OCI-LY7 (cell line): Measurements from ENCODE around the gene P3H3. TPM values are rescaled to one million over a fixed set of nuclear protein-coding genes. Genes with fewer than 3 reads are reported as not detected.

Source experiments
- BruUV-seq: library from RNA; stranded (reverse); fragments of 400-500 nt; replicated peaks from 2 replicates; lab custom pipeline; 2021; lab: Mats Ljungman, UMichigan
- CTCF ChIA-PET: fragments of 300-600 bp; sonication (Branson Sonifier 250); formaldehyde crosslinking; loops from one replicate; lab custom pipeline; 2022; ENCODE audit warnings: antibody characterized with exemption; ENCODE audit not compliant: unreplicated experiment; lab: Charles Lee
- POLR2A ChIA-PET: fragments of 300-600 bp; sonication (Branson Sonifier 250); formaldehyde crosslinking; loops from one replicate; lab custom pipeline; 2022; ENCODE audit warnings: antibody characterized with exemption; lab: Charles Lee
- DNase-seq: peaks from one replicate; pipeline ENCODE4 v3.0.0-alpha.2; 2015; ENCODE audit warnings: low spot score
- H2AFZ ChIP-seq: fragments of 200-600 bp; sonication (generic), shearing (Covaris generic); 2 replicates; pipeline ENCODE4 v1.6.1; 2014; ENCODE audit warnings: mild to moderate bottlenecking, antibody characterized with exemption, low read length, moderate library complexity
- H3K27ac ChIP-seq: fragments of 200-600 bp; sonication (generic); 2 replicates; pipeline ENCODE4 v1.5.1; 2014; ENCODE audit warnings: mixed run types, low read depth, mild to moderate bottlenecking, moderate library complexity, low read length, inconsistent platforms; ENCODE audit not compliant: poor library complexity, severe bottlenecking
- H3K36me3 ChIP-seq: fragments of 200-600 bp; sonication (generic); 2 replicates; pipeline ENCODE4 v1.6.1; 2014; ENCODE audit warnings: mild to moderate bottlenecking, antibody characterized with exemption, low read length, moderate library complexity, mixed read lengths; ENCODE audit not compliant: insufficient read depth
- H3K4me1 ChIP-seq: fragments of 200-600 bp; sonication (generic); 2 replicates; pipeline ENCODE4 v1.5.1; 2014; ENCODE audit warnings: mild to moderate bottlenecking, low read length; ENCODE audit not compliant: insufficient read depth, poor library complexity, severe bottlenecking
- H3K4me2 ChIP-seq: fragments of 200-600 bp; sonication (generic); 2 replicates; pipeline ENCODE4 v1.6.1; 2014; ENCODE audit warnings: mild to moderate bottlenecking, low read length
- H3K4me3 ChIP-seq: fragments of 200-600 bp; sonication (generic); 2 replicates; pipeline ENCODE4 v1.5.1; 2014; ENCODE audit warnings: mild to moderate bottlenecking, low read depth, low read length; ENCODE audit not compliant: poor library complexity, severe bottlenecking
- H3K79me2 ChIP-seq: fragments of 200-600 bp; sonication (generic); 2 replicates; pipeline ENCODE4 v1.6.1; 2016; ENCODE audit warnings: low read depth, mild to moderate bottlenecking, low read length, moderate library complexity, mixed read lengths; ENCODE audit not compliant: insufficient read depth
- H3K9me2 ChIP-seq: fragments of 200-600 bp; sonication (generic); 2 replicates; pipeline ENCODE4 v1.6.1; 2016; ENCODE audit warnings: mild to moderate bottlenecking, low read length, mixed read lengths; ENCODE audit not compliant: insufficient read depth
- H3K9me3 ChIP-seq: fragments of 200-600 bp; sonication (generic); 2 replicates; pipeline ENCODE4 v1.6.1; 2014; ENCODE audit warnings: mild to moderate bottlenecking, mixed run types, low read length, mixed read lengths
- H4K20me1 ChIP-seq: fragments of 200-600 bp; sonication (generic); 2 replicates; pipeline ENCODE4 v1.6.1; 2014; ENCODE audit warnings: mild to moderate bottlenecking, antibody characterized with exemption, low read length, moderate library complexity, mixed read lengths; ENCODE audit not compliant: insufficient read depth
- CTCF ChIP-seq: fragments of 200-600 bp; sonication (generic); conservative IDR thresholded peaks from 2 replicates; pipeline ENCODE4 v1.5.1; 2014; ENCODE audit warnings: mild to moderate bottlenecking, antibody characterized with exemption, low read length, moderate library complexity, mixed read lengths
- EZH2phosphoT487 ChIP-seq: fragments of 200-600 bp; sonication (generic); IDR thresholded peaks from 2 replicates; pipeline ENCODE4 v1.6.1; 2018; ENCODE audit warnings: low read depth, borderline replicate concordance, mild to moderate bottlenecking, mixed run types, antibody characterized with exemption, low read length, moderate library complexity, mixed read lengths
- intact Hi-C: fragments of 100-400 bp; cut with micrococcal nuclease; formaldehyde crosslinking; loops from one replicate; pipeline ENCODE4 v1.10.0; 2022; ENCODE audit not compliant: unreplicated experiment
- total RNA-seq, 2 experiments: library from RNA; depleted of rRNA in 1 of 2; stranded (reverse); fragments of >200 nt in 1 of 2; shearing (Covaris generic) in 1 of 2; gene quantifications; 2 replicates each; pipeline ENCODE4 v1.2.3, GENCODE V29; 2014 to 2022

P3H3 gene
- total RNA-seq, 2 experiments from 2014 or later: 0.93 to 1.0 TPM

- TF ChIP-seq CTCF: no peak
- no peak for TF ChIP-seq EZH2phosphoT487
- no TSS peak for BruUV-seq
- intact Hi-C loops: no loop called here
- no peaks in the 10 kb centered on the region for H4K20me1 ChIP-seq
- ChIA-PET POLR2A (interaction anchor here (1.2 kb wide), 1 partner anchor 18 kb away, joined by 5 read pairs; no protein-coding TSS in a partner anchor), CTCF (interaction anchor here (1.3 kb wide), 1 partner anchor 9 kb away, joined by 5 read pairs; no protein-coding TSS in a partner anchor)
- no peaks in the 10 kb centered on the region for H3K36me3 ChIP-seq
- no peak overlapping the region for H3K4me3 ChIP-seq
- no peaks in the 10 kb centered on the region for H3K79me2 ChIP-seq
- no peak overlapping the region for H3K4me2 ChIP-seq
- peaks cover 26% of the 10 kb centered on the region for H3K4me1 ChIP-seq
- no peaks in the 10 kb centered on the region for H3K9me2 ChIP-seq
- no peaks in the 10 kb centered on the region for H3K9me3 ChIP-seq
- no peak for DNase-seq
- no peak overlapping the region for H2AFZ ChIP-seq
- H3K27ac ChIP-seq: no peak overlapping the region
These were observed 2.8 kb downstream of the P3H3 start for GRCh38 chr12:6830999-6831398.

GRCh38 chr12:6831450-6831995, 3.3 kb downstream of the P3H3 start:
- CTCF ChIA-PET: no interaction called here

More at GRCh38 chr12:6831450-6831995, 3.3 kb downstream of the P3H3 start:
- H3K9me3 ChIP-seq: no peaks in the 10 kb centered on the region
- H3K9me2 ChIP-seq: no peaks in the 10 kb centered on the region
- POLR2A ChIA-PET: interaction anchor here (0.9 kb wide), 1 partner anchor 8 kb away, joined by 5 read pairs; no protein-coding TSS in a partner anchor
- no peak overlapping the region for H2AFZ ChIP-seq
- H4K20me1 ChIP-seq: no peaks in the 10 kb centered on the region
- no peak overlapping the region for H3K27ac ChIP-seq
- no peak for DNase-seq
- H3K36me3 ChIP-seq: no peaks in the 10 kb centered on the region
- no peaks in the 10 kb centered on the region for H3K79me2 ChIP-seq
- no peak overlapping the region for H3K4me2 ChIP-seq
- no peak overlapping the region for H3K4me3 ChIP-seq
- H3K4me1 ChIP-seq: peaks cover 26% of the 10 kb centered on the region
- TF ChIP-seq CTCF (no peak), EZH2phosphoT487 (no peak)
- intact Hi-C loops: no loop called here
- no TSS peak for BruUV-seq
